Loucy (cell line): Measurements from ENCODE around the gene GDI2.

Experiments
- EZH2phosphoT487 ChIP-seq: fragments of 200-600 bp; IDR thresholded peaks from 2 replicates; pipeline ENCODE4 v1.6.1; 2018; ENCODE audit warnings: antibody characterized with exemption, mild to moderate bottlenecking, moderate library complexity, borderline replicate concordance
- TF ChIP-seq, protein P1 (sequence below): fragments of 200-600 bp; sonication (generic); conservative IDR thresholded peaks from 2 replicates; pipeline ENCODE4 v1.5.1; 2014; ENCODE audit warnings: mild to moderate bottlenecking, antibody characterized with exemption, low read length

DNA sequence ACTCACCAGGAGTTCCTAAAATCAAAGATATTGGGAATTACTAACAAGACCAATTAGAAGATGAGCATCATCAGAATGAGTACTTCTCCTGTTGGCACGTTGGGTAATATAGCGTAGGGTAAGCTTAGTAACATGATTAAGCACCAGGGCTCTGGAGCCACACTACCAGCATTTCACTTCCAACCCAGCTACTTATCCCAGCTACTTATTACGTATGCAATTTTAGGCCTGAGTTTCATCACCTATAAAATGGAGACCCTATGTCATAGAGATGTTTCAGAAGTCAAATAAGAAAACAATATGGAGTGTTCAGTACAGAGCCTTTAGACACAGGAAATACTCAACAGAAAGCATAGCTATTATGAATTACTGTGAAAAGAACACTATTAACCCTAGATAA is 19.0 kb downstream of the GDI2 start:
- TF ChIP-seq, protein P1, sequence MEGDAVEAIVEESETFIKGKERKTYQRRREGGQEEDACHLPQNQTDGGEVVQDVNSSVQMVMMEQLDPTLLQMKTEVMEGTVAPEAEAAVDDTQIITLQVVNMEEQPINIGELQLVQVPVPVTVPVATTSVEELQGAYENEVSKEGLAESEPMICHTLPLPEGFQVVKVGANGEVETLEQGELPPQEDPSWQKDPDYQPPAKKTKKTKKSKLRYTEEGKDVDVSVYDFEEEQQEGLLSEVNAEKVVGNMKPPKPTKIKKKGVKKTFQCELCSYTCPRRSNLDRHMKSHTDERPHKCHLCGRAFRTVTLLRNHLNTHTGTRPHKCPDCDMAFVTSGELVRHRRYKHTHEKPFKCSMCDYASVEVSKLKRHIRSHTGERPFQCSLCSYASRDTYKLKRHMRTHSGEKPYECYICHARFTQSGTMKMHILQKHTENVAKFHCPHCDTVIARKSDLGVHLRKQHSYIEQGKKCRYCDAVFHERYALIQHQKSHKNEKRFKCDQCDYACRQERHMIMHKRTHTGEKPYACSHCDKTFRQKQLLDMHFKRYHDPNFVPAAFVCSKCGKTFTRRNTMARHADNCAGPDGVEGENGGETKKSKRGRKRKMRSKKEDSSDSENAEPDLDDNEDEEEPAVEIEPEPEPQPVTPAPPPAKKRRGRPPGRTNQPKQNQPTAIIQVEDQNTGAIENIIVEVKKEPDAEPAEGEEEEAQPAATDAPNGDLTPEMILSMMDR = no peak
- TF ChIP-seq EZH2phosphoT487 = no peak
